Endothelial cell (in vitro differentiated cells): Measurements from ENCODE around the gene GOSR2. TPM values are rescaled to one million over a fixed set of nuclear protein-coding genes. Genes with fewer than 3 reads are reported as not detected.
"Not testable (repeated sequence)": the region's sequence is repeated elsewhere in the genome, so short reads cannot be mapped to it uniquely, and the experiment has no call there.

Source experiments
- DNase-seq: peaks from one replicate; pipeline ENCODE4 v3.0.0; 2021; ENCODE audit warnings: low spot score
- H3K27ac Mint-ChIP-seq: one replicate; pipeline ENCODE4 v1.8.0; 2021; ENCODE audit warnings: mixed read lengths, inconsistent platforms; ENCODE audit not compliant: unreplicated experiment
- H3K27me3 Mint-ChIP-seq: one replicate; pipeline ENCODE4 v1.8.0; 2021; ENCODE audit warnings: mild to moderate bottlenecking, moderate library complexity, mixed read lengths, inconsistent platforms; ENCODE audit not compliant: unreplicated experiment
- H3K36me3 Mint-ChIP-seq: one replicate; pipeline ENCODE4 v1.8.0; 2021; ENCODE audit warnings: mild to moderate bottlenecking, low read depth, mixed read lengths, inconsistent platforms; ENCODE audit not compliant: unreplicated experiment
- H3K4me1 Mint-ChIP-seq: one replicate; pipeline ENCODE4 v1.8.0; 2021; ENCODE audit warnings: mild to moderate bottlenecking, mixed read lengths, inconsistent platforms; ENCODE audit not compliant: unreplicated experiment
- H3K4me3 Mint-ChIP-seq: one replicate; pipeline ENCODE4 v1.8.0; 2021; ENCODE audit warnings: mild to moderate bottlenecking, mixed read lengths, inconsistent platforms; ENCODE audit not compliant: unreplicated experiment
- H3K9me3 Mint-ChIP-seq: one replicate; pipeline ENCODE4 v1.8.0; 2021; ENCODE audit warnings: mixed read lengths, inconsistent platforms; ENCODE audit not compliant: unreplicated experiment
- total RNA-seq: library from RNA; stranded (reverse); fragmentation: NEBNext Ultra II Directional; extraction: Animal tissue kit (Norgen Biotek cat#: 25700); gene quantifications from one replicate; pipeline ENCODE4 v1.2.1, GENCODE V29; 2021; ENCODE audit not compliant: unreplicated experiment
- TF ChIP-seq, protein P1 (sequence below): fragments of 200-600 bp; sonication (generic); IDR thresholded peaks from one replicate; pipeline ENCODE4 v1.5.0; 2021; ENCODE audit warnings: antibody characterized with exemption; ENCODE audit not compliant: unreplicated experiment

Gene GOSR2
- total RNA-seq, 1 donor from 2014 or later: 51.2 TPM

DNA sequence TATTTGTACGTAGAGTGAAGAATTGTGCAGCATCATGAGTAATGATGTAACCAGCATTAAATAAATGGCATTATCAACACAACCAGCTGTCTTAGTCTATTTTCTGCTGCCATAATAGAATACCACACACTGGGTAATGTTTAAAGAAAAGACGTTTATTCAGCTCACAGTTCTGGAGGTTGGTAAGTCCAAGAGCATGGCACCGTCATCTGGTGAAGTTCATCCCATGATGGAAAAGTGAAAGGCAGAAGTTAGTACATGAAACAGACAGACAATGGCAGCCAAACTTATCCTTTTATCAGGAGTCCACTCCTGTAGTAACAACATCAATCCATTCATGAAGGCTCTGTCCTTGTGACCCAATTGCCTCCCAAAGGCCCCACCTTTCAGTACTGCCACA, 6.3 kb upstream of the GOSR2 start:
- Mint-ChIP-seq H3K4me1 (no peaks in the 10 kb centered on the region), H3K36me3 (peaks cover 9% of the 10 kb centered on the region), H3K27me3 (no peaks in the 10 kb centered on the region), H3K9me3 (no peaks in the 10 kb centered on the region), H3K27ac (no peak overlapping the region), H3K4me3 (no peak overlapping the region)
- TF ChIP-seq, protein P1, sequence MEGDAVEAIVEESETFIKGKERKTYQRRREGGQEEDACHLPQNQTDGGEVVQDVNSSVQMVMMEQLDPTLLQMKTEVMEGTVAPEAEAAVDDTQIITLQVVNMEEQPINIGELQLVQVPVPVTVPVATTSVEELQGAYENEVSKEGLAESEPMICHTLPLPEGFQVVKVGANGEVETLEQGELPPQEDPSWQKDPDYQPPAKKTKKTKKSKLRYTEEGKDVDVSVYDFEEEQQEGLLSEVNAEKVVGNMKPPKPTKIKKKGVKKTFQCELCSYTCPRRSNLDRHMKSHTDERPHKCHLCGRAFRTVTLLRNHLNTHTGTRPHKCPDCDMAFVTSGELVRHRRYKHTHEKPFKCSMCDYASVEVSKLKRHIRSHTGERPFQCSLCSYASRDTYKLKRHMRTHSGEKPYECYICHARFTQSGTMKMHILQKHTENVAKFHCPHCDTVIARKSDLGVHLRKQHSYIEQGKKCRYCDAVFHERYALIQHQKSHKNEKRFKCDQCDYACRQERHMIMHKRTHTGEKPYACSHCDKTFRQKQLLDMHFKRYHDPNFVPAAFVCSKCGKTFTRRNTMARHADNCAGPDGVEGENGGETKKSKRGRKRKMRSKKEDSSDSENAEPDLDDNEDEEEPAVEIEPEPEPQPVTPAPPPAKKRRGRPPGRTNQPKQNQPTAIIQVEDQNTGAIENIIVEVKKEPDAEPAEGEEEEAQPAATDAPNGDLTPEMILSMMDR: no peak
- no peak for DNase-seq

DNA sequence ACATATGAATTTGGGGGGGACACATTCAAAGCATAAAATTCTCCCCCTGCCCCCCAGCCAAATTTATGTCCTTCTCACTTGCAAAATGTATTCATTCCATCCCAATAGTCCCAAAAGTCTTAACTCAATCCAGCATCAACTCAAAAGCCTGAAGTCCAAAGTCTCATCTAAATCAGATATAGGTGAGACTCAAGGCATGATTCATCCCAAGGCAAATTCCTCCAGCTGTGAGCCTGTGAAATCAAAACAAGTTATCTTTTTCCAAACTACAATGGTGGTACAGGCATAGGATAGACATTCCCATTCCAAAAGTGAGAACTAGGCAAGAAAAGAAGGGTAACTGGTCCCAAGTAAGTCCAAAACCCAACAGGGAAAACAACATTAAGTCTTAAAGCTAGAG, 5.9 kb upstream of the GOSR2 start:
- Mint-ChIP-seq H3K9me3 (no peaks in the 10 kb centered on the region), H3K4me3 (no peak overlapping the region), H3K27ac (no peak overlapping the region), H3K4me1 (no peaks in the 10 kb centered on the region), H3K36me3 (peaks cover 9% of the 10 kb centered on the region), H3K27me3 (no peaks in the 10 kb centered on the region)
- TF ChIP-seq, protein P1: no peak
- no peak for DNase-seq

DNA sequence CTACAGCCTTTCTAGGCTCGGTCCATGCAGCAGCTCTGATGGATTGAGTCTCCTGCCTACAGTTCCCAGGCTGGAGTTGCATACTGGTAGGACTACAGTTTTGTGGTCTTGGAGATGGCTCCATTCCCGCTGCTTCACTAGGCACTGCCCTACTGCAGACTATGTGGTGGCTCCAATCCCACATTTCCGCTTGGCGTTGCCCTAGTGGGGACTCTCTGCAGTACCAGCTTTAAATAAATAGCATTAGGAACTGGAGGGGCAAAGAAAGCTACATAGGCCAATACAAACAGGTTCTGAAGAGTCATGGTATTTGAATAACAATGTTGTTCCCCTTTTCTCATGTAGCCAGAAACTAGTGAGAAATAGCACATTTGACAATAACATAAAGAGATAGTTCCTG, 5.4 kb upstream of the GOSR2 start:
- no peak overlapping the region for H3K27ac Mint-ChIP-seq
- H3K4me1 Mint-ChIP-seq: peaks cover 1% of the 10 kb centered on the region
- TF ChIP-seq, protein P1: no peak
- no peak overlapping the region for H3K4me3 Mint-ChIP-seq
- H3K9me3 Mint-ChIP-seq: no peaks in the 10 kb centered on the region
- DNase-seq: no peak
- peaks cover 9% of the 10 kb centered on the region for H3K36me3 Mint-ChIP-seq
- H3K27me3 Mint-ChIP-seq: peaks cover 1% of the 10 kb centered on the region

DNA sequence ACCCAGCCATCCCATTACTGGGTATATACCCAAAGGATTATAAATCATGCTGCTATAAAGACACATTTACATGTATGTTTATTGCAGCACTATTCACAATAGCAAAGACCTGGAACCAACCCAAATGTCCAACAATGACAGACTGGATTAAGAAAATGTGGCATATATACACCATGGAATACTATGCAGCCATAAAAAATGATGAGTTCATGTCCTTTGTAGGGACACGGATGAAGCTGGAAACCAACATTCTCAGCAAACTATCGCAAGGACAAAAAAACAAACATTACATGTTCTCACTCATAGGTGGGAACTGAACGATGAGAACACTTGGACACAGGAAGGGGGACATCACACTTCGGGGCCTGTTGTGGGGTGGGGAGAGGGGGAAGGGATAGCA, 998 bp upstream of the GOSR2 start:
- not testable (repeated sequence) for DNase-seq, H3K27ac Mint-ChIP-seq, H3K9me3 Mint-ChIP-seq, H3K36me3 Mint-ChIP-seq, H3K27me3 Mint-ChIP-seq
- peaks cover 17% of the 10 kb centered on the region for H3K4me1 Mint-ChIP-seq
- peak overlapping the region; percentile 87 for H3K4me3 Mint-ChIP-seq

DNA sequence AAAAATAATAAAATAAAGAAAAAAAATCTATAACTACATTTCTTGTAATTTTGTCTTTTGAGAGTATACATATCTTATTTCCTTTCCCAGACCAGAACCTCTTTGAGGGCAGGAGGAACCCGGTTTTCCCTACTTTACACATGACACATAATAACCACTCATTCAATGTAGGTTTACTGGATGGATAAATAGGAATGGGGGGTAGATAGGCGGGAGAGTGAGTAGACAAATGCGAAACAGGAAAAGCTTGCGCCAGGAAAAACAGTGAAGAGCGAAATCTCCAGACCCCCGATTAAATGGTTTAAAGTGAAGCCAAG, 515 bp upstream of the GOSR2 start:
- peak overlapping the region; percentile 100 for H3K27ac Mint-ChIP-seq
- TF ChIP-seq, protein P1: no peak

More for the DNA sequence above, 515 bp upstream of the GOSR2 start:
- DNase-seq: no peak
- peaks cover 2% of the 10 kb centered on the region for H3K27me3 Mint-ChIP-seq
- peak overlapping the region; percentile 90 for H3K4me3 Mint-ChIP-seq
- peaks cover 17% of the 10 kb centered on the region for H3K4me1 Mint-ChIP-seq
- H3K9me3 Mint-ChIP-seq: no peaks in the 10 kb centered on the region
- no peaks in the 10 kb centered on the region for H3K36me3 Mint-ChIP-seq
